COLO829 (cell line): ENCODE results near the gene CLASP1.

Source experiments
- DNase-seq: peaks from one replicate; pipeline ENCODE4 v3.0.0; 2012; ENCODE audit warnings: low spot score

CLASP1 gene

DNA sequence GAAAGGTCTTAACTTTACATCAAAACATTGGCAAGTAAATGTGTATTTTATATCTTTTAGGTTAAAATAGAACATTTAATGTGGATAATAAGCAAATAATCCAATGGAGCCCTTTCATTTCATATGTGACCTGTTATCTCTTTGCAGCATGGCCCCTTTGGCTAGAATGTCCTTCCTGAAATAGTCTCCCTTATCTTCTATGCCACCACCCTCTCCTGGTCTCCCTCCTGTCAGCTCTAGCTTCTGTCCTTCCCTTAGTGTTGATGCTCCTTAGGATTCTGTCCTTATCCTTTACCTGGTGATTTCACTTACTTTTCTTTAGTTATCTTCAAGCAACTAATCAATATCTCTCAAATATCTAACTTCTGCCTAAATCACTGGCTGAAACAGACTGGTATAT lies 277.2 kb downstream of the CLASP1 start:
- no peak for DNase-seq

DNA sequence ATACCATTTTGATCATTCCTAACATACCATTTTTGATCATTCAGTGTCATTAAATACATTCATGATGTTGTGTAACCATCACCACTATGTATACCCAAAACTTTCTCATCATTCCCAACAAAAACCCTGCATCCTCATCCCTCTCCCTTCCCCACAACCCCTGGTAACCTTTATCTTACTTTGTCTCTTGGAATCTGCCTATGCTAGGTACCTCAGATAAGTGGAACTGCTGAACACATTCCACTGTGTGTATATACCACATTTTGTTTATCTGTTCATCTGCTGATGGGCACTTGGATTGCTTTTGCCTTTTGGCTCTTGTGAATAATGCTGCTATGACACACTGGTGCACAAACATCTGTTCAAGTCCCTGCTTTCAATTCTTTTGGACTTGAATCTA lies 280.4 kb downstream of the CLASP1 start:
- DNase-seq, result no peak

DNA sequence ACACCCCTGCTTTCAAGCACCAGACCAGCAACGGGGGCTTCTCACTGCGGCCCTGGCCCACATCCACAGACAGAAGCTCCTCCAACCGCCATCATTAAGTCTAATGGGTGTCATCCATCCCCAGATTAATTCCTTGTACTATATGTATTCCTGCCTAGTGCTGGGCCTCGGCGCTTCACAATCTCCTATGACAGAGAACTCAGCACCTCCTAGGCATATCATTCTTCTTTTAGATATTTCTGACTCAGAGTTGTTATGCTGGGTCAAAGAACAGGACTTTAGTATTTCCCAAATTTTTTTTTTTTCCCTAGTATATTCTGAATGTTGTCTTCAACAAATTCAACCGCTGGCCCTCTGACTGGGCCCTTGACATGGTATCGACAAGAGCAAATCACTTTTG lies 281.1 kb downstream of the CLASP1 start:
- no peak for DNase-seq

DNA sequence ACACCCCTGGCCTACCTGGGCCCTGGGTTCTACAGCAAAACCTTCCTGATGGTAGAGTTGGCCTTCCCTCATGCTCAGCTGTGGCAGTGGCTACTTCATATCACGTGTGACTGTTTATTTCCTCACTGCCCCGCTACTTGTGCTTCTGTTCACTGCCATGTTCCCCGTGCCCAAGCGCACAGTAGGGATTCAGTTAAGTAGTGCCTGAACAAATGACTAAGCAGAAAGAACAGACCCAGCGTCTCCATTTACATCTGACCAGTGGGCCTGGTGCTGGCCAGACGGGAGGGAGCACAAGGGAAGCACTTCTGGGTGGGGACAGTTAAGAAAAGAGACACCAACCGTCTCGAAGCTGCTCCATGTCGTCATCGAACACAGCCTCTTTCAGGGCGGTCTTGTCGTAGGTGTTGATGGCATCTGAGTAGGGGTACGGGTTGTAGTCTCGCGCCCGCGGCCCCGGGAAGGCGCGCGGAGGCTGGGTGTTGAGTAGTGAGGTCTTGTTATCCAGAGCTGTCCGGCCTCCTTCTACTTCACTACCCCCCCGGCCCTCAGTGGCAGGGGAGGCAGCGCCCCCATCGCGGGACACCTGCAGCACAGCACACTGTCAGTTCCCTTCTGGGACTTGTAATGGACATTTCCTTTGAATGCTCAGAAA lies 281.9 kb downstream of the CLASP1 start:
- DNase-seq, result no peak

DNA sequence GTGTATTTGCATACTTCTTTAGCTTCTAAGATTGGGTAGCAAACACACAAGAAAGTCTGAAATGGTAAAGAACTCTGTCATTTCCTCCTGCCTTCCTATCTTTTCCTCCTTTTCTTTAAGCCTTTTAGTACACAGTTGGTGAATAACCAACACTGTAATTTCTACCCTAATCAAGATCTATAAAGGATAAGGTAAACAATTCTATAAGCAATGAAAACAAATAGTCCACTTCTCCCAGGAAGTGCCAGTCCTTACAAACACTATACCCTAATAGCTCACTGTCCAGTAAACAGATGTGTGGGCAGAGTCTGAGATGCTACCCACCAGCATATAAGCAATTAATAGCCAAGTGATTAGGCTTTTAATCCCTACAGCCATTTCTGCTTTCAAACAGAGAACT lies 283.2 kb downstream of the CLASP1 start:
- no peak for DNase-seq

DNA sequence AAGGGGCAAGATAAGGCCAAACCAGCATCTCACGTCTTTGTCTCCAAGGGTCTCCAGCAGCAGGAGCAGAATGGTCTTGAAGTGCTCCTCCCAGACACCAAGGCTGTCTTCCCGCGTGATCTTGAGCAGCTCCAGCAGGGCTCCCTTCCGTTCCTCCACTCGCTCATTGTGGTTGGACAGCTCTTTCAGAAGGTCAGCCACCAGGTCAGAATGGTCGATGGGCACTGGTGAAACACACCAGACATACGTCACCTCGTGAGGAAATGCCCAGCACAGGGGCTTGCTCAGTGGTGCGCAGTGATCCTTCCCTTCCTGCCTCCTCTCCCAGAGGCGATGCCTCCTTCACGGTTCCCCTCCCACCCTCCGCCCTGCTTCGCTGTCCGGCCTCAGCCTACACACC lies 284.2 kb downstream of the CLASP1 start:
- no peak for DNase-seq

DNA sequence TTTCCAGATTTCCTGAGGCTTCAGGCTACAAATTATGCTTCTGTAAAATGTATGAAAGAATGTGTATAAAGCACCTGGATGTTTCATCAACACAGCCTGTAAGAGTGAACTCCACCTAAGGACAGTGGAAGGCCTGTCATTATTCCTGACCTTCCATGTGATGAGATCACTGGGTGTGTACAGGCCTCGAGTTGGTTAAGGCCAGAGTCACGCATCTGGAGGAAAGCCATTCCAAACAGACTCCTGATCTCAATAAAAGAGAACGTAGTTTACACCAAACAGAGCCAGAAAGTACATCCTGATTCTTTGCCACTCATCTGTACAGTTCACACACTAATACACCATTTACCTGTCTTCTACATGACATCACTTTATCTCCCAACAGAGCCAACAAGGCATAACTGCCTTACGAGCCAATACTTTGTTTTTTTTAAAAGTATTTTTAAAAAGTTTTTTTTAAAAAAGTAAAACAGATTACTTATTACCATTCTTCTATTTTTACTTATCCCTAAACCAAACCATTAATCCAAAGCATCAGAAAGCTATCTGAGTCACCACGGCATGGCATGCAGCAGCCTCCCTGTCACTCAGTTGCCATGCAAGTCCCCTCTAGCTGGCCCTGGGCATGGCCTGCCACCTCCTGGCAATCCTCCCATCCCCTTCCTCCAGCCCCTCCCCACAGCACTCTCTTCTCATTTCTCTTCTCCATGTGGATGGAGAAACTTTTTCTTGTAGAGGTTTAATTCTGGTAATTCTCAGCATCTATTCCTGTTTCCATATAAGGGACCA lies 285.4 kb downstream of the CLASP1 start:
- no peak for DNase-seq

DNA sequence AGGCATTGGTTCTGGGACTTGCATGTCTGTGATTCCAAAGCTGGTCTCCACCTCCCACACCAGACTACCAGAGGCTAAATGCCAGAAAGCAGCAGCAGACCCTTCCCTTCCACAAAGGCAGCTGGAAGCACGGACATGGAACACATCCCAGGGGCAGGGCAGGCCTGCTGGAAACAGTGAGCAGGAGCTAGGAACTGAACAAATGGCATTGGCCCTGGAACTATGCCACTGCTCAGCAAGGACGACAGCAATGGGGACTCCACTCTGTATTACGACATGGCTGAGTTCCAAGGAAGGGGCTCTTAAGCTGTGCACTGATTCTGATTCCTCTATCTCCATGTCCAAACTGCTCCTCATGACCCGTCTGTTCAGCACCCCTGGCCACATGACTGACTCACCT lies 286.5 kb downstream of the CLASP1 start:
- no peak for DNase-seq

DNA sequence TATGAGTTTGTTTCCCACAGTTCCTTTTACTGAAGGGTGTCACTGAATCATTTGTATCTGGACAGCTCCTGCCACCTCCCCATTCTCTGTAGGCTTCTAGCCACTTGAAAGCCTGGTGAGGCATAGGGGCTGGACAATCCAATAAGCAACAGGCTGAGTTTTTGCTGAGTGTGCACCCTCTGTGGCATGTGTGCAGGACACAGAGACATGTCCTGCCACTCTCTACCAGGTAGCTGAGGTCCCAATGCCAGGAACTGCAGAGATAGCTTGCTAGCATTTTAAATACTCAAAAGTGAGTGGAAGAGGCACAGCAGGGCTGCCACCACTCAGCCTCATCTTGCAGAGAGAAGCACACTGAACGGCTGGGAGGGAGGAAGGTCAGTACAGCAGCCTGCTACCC lies 287.0 kb downstream of the CLASP1 start:
- no peak for DNase-seq

DNA sequence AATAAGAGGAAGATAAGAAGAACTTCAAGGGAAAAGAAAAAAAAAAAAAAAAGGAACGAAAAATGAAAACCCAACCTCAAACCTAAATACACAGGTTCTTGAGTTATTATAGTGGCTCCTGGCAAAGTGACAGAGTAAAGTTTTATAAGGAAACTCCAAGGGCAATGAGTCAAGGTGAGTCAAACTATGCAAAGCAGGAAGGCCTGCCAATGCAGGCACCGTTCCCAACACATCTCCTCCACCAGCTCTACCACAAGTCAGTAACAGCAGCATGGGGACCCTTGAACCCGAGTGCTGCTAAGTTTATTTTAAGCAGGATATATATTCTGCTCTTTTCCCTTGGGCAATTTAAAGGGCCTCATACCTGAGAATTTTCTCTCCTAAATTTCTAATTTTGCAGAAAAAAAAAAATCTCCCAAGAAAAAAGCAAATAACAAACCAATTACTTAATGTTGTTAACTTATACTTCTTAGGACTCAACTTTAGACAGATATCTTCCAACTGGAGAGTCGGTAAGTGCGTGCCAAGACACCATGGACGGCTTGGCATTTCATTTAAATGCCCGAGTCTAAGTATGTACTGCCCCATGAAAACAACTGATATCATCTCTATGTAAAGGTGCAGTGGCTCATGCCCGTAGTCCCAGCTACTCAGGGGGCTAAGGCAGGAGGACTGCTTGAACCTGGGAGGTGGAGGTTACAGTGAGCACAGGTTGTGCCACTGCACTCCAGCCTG lies 288.5 kb downstream of the CLASP1 start:
- no peak for DNase-seq

DNA sequence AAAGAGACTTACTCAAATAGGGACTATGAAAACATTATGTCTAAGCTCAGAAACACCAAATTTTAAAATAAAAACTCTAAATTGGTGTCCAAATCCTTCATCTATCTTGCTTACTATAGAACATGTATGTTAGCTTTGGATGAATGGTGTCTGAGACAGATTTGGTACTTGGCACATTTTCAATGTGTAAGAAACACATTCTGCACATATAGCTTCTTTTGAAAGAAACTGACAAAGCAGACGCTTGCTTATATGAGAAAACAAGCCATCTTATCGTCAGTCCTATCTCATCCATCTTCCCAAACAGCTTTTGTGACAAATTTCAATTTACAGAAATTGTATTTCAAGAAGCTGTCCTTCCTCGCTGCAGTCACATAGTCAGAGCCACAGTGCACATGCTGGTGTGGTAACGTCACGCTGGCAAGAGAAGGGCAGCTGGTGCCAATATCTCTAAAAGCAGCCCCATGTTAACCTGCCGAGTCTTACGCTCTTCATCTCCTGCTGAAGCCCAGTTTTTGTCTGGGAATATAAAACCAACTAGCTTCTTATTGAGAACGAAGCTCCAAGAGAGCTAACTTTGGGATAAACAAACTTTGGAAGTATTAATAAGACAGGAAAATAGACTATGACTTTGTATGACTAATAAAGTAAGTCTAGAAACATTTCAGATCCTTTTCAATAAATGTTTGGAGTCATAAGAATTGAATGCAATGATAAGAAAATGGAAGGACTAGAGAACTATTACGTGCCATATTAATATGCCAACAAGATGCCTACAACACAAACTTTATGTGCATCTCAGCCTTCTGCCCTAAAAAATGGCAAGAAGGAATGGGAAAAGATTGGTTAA lies 289.3 kb downstream of the CLASP1 start:
- no peak for DNase-seq

DNA sequence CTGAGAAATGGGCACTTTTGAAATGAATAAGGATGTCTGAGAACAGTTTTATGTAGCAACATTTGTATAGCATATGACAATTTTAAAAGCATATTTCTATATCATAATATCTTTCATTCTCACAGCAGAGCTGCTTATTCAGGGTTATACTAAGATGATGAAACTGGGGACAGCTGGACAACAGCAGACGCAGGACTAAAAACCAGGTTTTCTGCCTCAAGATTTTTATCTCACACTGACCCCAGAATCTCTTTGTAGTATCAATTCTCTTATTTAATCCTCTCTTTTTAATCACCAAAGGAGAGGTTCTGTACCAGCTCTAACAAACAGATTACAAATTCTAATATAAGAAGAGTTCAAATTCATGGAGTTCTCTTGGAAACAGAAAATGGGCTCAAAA lies 290.1 kb downstream of the CLASP1 start:
- DNase-seq, result no peak

DNA sequence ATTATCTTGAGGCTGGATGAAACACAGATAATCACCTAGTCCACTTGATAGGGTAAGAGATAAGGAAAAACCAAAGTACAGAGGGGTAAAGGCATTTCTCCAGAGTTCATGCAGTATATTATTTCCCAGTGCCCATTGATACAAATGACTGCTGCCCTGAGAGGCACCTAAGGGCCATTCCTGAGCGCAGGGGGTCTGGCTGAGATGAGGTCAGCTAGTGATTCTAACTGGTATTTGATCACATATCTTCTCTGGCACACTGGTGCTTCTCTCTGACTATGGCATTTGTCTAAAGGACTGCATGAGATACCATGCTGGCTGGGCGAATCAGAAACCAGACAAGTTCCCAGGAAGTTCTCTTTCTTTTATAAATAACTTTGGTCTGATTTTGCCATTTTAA lies 291.0 kb downstream of the CLASP1 start:
- no peak for DNase-seq

DNA sequence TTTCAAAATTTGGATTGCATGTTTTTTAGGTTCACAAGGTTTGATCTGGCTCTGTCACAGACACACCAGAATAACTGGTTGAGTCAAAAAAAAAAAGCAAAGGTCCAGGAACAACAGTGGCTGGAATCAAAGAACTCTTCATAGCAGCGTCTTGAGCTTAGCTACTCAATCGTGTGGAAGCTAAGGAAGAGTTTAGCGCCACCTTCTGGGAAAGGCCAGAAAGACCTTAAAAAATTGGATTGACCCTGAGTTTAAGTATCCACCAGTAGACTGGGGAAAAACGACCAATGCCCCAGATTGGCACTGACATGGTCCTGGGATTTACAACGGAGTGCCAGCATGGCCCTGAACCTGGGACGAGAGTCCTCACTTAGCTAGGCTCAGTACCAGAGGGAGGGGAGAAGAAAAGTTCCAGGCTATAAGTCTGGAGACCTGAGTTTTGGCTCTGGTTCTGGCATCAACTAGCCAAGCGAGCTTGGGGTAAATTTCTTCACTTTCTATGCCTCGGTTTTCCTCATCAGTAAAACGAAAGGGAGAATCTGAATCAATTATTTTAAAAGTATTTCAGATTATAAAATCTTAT lies 293.1 kb downstream of the CLASP1 start:
- peak; percentile 74 for DNase-seq

DNA sequence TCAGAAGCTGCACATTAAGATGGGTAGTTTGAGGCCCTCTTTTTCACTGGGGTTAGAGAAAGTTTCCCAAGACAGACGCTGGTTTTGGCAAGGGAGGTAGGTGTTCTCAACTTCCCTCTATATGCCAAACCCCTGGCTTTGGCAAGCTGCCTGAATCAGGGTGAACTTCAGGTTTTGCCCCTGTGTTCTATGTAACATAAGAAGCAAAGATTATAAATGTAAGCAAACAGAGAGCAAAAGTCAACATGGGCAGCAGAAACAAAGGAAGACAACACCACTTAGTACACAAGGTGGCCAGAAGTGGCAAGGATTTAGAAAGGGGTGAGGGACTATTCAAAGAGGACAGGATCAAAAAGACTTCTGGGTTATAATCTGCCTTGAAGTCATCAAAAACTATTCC lies 293.8 kb downstream of the CLASP1 start:
- DNase-seq, result no peak

DNA sequence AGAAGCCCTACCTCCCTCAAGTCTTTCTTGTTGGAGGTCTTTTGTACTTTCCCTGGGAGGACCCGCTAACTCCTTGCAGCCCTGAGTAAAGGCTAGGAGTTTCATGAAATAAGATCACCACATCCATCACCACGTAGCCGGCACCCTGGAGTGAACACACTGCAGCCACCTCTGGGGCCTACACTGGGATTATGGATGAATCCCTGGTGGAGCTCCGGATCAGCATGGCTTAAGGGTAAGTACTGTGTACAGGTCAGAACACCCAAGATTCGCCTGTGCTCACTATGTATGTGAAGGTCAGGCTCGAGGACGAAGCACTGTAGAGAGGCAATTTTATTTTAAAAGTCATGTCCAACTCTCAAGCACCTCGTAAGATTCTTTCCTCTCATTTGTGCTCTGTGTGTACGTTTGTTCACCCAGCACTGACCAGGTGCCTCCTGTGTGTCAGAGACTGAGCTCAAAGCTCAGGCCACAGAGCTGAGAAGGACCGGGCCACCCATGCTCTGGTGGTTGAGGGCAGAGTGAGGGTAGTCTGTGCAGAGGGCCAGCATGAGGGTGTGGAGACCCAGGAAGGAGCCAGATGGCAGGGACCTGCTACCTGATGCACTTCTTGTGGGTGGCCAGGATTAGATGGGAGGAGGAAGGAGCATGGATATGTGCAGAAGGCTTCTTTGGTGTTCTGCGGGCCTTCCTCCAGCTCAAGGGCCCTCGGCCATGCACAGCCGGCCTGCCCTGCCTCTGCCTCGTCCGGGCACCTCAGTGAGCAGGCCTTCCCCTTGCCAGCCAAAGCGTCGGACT lies 297.5 kb downstream of the CLASP1 start:
- DNase-seq, result no peak

DNA sequence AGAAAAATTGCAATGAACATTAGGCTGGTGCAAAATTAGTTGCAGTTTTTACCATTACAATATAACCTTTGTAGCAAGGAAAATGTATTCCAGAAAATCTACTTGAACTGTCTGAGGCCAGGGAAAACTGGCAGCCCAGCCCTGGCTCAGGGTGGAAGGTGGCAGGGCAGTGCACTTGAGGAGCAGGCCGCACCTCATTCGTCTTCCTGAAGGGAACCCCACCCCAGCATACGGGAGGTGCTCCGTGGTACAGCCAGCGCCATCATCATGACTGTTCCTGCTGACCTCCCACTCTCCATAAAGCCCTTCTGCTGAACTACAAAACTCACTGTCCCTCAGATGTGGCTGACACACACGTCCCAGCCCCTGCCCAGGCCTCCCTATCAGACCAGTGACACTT lies 298.4 kb downstream of the CLASP1 start:
- no peak for DNase-seq

DNA sequence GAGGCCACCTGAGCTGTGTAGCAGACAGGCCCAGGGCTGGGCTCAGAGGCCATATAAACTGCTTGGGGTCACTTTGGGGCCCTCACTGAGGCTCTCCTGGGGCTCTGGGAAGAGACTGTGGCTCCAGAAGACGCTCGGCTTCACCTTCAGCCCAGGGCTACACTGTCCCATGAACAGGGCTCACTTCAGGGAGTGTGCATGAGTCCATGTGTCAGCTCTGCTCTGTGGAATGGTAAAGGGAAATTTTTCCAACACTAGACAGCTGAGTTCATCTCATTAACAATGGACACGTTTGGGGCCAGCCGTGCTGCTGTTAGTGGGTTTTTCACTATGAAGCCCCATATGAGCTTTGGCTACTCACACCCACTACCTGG lies 298.9 kb downstream of the CLASP1 start:
- no peak for DNase-seq

DNA sequence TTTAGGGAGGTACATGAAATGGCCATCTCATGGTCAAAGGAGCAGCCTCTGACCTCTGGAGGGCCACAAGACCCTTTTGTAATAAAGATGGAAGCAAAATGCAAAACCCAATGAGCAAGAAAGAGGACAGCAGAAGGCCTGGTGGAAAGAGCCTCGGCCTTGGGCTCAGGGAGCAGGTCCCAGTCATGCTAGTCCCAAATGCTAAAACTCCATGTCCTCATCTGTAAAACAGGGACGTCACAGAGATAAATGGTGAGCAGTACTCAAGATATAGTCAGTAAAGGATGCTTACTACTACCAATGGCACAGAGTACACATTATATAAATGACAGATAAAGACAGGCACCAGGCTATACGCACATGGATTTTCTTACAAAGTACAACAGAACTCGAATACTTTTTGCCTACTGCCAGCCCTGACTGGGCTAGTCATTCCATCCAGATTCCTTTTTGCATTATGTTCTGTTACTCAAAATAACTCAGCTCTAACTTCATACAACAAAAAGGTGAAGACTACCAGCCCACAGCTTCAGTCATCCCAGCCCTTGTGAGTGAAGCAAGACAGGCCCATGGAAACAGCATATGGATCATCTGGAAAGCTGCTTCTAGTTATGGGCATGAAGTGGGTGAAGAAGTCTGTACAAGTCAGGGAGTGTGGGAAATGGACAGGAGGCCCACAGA lies 299.4 kb downstream of the CLASP1 start:
- DNase-seq, result no peak

DNA sequence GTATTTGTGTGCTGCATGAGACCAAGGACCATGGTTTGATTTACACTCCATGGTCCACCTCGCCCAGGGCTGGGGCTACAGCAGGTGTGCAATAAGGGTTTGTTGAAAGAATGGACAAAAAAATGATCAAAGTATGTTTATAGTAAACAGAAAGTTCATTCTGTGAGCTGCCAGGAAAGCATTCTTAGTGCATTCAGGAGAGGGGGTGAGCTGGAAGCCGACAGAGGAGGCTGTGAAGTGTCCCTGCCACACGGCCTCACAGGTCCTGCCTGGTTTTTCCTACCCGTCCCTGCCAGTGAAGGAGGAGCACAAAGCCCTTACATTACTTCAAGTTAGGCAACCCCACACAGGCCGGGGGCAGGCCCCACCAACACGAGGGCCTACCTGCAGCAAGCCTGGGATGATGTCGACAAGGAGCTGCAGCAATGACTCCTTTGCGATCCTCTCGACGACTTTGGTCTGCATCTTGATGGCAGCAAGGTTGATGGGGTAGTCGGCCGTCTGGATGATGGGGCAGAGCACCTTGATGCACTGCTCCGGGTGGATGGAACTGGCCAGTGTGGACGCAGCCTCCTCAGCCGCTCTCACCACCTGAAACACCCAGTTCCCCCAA lies 301.0 kb downstream of the CLASP1 start:
- DNase-seq, result no peak
